Fibroblast of skin of scalp (primary cell): ENCODE results near the gene ITIH2.
"Not testable (repeated sequence)": the region's sequence is repeated elsewhere in the genome, so short reads cannot be mapped to it uniquely, and the experiment has no call there.

ENCODE experiments used
- DNase-seq: peaks from one replicate; pipeline ENCODE4 v3.0.0-alpha.2; 2013

The ITIH2 gene

DNA sequence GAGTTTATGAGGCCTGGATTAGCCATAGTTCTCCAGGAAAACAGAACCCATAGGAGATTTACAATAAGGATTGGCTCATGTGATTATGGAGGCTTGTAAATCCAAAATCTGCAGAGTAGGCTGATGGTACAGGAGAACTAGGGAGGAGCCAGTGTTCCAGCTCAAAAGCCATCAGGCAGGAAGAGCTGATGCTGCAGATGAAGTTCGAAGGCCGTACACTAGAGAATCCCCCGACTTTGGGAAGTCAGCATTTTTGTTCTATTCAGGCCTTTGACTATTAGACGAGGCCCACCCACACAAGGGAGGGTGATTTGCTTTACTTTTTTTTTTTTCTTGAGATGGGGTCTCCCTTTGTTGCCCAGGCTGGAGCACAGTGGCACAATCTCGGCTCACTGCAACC is 47.1 kb downstream of the ITIH2 start:
- no peak for DNase-seq

DNA sequence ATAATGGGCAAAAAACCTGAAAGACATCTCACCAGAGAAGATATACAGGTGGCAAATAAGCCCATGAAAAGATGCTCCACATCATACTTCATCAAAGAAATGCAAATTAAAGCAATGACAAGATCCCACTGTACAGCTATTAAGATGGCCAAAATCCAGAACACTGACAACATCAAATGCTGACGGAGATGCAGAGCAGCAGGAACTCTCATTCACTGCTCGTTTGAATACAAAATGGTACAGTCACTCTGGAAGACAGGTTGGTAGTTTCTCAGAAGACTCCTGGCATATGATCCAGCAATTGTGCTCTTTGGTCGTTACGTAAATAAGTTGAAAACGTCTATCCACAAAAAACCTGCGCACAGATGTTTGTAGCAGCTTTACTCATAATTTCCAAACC is 49.1 kb downstream of the ITIH2 start:
- DNase-seq, result no peak

DNA sequence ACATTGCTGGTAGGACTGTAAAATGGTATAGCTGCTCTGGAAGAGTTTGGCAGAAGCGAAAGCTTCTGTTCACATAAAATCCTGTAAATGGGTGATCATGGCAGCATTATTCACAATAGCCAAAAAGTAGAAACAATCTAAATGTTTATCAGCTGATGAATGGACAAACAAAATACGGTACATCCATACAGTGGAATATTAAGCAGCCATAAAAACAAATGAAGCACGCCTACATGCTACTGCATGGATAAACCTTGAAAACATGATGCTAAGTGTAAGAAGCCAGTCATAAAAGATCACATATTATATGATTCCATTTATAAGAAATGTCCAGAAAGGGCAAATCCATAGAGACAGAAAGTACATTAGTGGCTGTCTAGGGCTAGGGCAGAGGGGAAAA is 52.0 kb downstream of the ITIH2 start:
- no peak for DNase-seq

DNA sequence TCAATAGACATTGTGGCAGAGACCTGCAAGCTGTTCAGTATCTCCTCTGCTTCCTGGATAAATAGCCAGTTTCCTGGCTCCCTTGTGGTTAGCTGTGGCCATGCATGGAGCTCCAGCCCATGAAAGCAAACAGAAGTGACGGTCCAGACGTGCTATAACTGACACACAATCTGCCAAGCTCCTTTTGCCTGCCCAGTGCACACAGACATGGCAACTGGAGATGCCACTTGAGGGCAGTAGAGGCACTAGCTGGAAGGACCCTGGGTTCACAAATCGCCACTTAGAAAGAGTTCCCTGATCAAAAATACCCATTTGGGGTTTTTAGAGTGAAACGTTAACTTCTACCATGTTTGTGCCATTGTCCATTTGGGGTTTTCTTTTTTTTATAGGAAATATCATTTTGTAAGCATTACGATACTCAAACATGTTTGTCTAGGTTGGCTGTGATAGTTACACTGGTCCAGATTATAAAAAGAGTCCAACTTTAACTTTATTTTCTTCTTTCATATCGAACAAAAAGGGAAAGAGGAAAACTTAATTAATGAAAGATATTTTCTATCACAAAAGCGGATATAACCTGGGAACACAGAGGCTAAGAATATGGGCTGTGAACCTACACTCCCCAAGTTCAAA is 53.4 kb downstream of the ITIH2 start:
- DNase-seq, result peak; percentile 21

DNA sequence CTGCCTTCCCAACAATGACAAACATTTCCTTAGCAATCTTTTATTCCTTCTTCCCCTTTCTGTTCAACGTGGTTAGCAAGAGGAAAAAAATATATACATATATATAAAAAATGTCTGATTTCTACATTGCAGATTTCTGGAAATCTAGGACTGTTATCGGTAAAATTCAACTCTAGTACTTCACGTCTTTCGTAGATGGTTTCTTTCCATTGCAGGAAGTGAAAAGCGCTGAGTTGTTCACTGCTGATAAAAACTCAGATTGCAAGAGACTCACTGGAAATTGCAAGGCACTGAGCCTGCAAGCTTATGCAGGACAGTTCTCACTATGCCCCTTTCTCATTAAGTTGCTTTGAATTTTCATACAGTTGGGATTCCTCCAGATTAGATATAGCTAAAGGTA is 60.8 kb downstream of the ITIH2 start:
- no peak for DNase-seq

DNA sequence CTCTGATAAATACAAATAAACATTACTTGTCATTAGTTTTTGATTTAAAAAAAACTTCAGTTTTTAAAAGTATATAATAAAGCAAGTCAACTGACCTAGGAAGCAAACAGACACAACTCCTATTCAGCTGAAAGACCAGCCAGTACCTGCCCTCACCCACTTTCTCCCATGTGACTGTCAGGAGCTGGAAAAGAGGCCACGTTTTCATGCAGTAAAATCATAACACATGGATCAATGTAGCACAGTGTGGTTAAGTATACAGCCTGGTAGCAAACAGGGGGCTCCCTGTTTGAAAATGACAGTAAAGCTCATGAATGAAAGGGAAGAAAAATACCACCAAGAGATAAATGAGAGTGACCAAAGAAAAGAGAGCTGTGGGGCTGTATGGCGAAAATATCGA is 63.1 kb downstream of the ITIH2 start:
- no peak for DNase-seq

DNA sequence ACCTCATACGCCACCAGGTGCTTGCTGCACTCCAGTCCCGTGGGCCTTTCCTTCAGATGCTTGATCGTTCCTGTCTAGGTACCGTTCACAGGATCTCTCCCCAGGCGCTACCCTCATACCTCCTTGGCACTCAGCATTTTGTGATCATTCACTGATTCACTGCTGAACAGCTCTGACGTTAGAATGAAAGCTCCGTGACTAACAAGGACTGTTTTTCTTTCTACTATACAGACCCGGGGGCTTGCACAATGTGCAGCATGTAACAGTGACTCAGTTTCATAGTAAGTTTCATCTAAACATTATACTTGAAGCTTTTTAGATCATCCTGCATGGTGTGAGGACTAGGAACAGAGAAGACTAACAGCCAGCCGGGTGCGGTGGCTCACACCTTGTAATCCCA is 64.1 kb downstream of the ITIH2 start:
- DNase-seq, result no peak

DNA sequence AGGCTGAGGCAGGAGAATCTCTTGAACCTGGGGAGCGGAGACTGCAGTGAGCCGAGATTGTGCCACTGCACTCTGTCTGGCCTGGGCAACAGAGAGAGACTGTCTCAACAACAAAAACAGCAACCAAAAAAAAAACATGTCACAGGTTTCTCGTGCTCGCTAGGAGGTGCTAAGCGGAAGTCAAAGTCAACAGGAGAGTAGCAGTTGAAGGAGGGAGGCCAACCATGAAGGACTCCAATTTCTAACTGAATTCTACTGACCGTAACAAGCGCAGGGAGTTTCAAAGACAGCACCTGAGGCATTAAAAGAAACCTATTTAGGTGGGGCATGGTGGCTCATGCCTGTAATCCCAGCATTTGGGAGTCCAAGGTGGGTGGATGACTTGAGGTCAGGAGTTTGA is 65.3 kb downstream of the ITIH2 start:
- DNase-seq, result no peak

DNA sequence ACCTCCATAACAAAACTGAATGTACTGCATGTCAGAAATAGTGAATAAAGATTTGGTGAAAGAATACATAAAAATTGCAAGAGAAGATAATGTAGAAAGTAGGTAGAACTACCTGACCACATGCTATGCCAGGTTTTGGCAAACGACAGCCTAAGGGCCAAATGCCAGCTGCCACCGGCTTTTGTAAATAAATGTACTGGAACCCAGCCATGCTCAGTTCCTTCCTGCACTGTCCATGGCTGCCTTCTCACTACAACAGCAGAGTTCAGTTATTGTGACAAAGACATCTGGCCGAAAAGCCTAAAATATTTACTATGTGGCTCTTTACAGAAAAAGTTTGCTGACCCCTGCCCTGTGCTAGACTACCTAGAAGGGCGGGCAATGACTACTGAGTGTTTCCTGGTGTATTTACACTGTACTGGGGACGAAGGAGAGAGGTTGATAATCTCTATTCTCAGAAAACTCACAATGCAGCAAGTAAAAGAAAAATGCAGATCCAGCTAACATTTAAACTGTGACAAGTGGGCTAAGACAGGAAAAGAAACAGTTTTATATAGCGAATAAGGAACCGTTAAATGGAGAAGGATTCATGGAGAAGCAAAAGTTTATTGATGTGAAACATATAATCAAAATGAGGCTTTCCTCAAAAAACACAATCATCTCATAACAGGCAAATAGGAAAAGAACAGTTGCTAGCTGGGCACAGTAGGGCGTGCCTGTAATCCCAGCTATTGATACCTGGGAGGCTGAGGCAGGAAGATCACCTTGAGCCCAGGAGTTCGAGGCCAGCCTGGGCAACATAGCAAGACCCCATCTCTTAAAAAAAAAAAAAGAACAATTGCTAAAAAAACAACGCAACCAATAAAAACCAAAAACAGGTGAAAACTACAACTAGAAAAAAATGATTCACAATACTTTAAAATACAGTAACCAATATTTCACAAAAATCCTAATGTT is 71.0 kb downstream of the ITIH2 start:
- no peak for DNase-seq

DNA sequence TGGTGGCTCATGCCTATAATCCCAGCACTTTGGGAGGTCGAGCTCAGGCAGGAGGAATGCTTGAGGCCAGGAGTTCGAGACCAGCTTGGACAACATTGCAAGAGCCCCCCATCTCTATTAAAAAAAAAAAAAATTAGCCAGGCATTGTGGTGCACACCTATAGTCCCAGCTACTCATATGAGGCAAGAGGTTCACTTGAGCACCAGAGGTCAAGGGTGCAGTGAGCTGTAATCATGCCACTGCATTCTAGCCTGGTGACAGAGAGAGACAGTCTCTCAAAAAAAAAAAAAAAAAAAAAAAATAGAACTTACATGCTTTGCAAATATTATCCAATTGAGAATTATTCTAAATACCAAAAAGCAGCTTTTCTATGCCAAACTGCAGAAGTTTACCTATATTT is 73.7 kb downstream of the ITIH2 start:
- DNase-seq, result no peak

DNA sequence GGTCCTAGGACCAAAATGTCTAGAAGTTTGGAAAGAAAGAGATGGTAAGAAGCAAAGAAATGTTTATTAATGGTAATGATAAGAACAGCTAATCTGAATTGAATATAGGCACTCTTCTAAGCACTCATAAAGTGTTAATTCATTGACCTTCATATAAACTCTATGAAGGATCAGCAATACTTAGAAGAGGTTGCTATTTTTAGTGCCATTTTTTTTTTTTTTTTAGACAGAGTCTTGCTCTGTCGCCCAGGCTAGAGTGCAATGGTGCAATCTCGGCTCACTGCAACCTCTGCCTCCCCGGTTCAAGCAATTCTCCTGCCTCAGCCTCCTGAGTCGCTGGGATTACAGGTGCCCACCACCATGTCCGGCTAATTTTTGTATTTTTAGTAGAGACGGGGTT is 79.1 kb downstream of the ITIH2 start:
- not testable (repeated sequence) for DNase-seq

DNA sequence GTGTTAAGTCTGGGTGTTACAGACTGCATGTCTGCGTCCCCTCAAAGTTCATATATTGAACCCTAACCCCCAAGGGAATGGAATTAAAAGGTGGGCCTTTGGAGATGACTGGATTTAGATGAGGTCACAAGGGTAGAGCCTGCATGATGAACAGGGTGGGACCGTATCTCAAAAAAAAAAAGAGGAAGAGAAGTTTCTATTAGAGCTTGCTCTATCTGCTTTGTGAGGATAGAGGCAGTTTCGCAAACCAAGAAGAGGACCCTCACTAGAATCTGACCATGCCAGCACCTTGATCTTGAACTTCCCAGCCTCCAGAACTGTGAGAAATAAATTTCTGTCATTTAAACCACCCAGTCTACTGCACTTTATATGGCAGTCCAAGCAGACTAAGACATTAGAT is 83.3 kb downstream of the ITIH2 start:
- DNase-seq, result no peak

DNA sequence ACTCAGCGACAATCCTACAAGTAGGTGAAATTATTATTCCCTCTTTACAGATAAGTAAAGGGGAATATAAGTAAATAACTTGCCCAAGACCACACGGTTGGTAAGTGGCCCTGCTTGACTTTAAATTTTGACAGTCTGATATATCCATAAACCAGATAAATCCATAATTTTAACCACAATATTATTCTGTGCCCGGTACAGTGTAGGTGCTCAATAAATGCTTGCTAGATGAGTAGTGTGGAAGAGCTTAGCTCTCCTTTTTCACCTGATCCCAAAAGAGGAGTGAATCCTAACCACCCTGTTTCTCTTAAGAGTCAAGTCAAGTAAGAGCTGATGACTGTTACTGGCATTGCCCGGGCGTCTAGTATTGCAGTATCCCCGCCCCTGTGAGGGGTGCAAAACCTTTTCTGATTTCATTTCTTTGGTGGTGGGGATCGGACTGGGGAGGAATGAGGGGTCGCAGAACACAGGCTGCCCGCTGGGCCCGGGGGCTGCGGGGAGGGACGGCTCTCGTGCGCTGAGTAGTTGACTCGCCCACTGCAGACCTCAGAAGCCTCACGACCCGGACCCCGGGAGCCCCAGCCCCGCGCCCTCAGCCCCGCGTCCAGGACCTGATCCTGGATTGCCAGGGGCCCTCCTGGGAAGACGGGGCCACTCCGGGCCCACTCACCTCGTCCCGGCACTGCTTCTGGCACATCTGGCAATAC is 84.2 kb downstream of the ITIH2 start:
- no peak for DNase-seq

DNA sequence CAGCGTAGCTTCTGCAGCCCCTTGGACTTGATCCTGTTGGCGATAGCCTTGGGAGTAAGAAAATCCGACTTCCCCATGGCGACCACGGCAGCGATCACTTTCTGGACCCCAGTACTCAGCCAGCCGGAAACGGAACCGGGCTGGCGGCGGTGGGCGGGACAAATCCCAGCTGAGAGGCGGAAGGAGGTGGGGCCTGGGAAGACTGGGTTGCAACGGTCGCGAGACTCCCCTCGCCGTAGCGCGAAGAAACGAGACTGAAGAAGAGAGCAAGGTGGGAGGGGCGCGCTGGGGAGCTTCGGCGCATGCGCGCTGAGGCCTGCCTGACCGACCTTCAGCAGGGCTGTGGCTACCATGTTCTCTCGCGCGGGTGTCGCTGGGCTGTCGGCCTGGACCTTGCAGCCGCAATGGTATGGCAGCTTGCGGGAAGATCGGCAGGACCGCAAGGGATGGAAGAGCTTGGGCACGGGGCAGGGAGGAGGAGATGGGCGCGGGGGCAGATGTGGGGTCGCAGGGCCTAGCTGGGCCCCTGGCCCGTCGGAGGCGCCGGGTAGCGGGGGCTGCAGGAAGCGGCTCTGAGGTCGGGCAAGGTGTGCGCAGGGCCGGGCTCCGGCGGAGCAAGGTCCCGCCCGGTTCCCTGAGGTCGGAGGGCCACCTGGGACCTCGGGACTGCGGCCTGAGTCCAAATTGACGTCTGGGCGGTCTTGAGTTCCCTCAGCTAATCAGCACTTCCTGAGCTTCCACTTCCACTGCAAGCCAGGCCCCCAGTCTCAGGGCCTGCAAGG is 84.9 kb downstream of the ITIH2 start, which contains the start of the genes ATP5F1C and KIN:
Gene ATP5F1C (plus strand): TSS at position 321 of the 782 bp plus-strand sequence. CDS start 31 bp downstream, at position 352.
Gene KIN (minus strand): TSS at position 137 of the 782 bp plus-strand sequence. CDS start 60 bp downstream, at position 77.
- DNase-seq, result peak; percentile 96

DNA sequence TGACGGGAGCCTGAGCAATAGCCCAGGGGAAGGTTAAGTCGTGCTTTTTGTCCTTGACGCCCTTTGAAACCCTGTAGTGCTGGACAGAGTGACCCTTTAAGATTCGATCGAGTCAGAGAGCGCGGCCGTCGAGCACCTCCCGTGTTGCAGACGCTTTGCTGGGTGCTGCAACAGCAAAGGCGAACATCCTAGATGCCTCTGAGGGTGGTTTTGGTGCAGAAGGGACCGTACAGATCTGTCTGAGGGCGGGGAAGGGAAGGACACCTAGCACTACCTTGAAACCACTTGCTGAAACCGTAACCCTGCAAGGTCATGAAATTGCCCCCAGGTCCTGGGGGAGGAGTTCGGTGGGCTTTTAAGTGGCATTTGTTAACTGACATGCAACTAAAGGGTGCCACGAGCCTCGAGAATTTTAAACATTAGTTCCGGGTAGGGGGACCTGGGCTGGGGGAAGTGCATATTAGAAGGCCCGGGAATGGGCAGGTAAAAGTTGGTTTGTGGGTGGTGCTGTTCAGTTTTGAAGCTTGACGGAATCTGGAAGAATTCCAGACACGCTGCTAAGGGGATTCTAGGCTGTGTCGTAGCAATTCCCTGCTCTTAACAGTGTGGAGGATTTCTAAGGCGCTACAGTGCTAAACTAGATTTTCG is 85.6 kb downstream of the ITIH2 start:
- peak; percentile 24 for DNase-seq

DNA sequence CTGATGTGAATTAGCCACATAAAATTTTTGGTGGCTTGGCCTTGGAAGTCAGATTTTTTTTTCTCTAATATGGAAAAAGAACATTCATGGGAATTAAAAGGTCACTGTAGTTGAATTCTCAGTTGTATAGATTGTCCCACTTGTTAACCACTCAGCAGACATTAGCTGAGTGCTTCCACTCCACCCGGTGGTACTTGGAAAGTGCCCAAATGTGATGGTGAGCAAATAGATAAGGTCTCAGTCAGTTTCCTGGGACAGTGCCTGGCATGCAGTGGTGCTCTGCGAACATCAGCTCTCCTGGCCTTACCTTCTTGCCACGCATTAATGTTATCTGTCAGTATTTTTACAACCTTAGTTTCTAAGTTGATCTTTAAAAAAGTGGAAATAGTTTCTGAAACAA is 86.3 kb downstream of the ITIH2 start:
- peak; percentile 27 for DNase-seq

DNA sequence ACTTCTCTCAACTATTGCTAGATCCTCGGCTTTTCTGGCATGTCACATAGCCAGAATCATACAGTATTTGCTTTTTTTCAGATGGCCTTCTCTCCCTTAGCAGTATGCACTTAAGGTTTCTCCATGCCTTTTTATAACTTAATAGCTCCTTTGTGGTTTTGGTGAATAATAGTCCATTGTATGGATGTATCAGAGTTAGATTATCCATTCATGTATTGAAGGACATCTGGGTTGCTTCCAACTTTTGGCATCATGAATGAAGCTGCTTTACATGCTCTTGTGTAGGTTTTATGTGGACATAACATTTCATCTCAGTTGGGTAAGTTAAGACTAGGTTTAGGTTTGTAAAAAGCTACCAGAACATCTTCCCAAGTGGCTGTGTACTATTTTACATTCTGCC is 89.4 kb downstream of the ITIH2 start:
- no peak for DNase-seq

DNA sequence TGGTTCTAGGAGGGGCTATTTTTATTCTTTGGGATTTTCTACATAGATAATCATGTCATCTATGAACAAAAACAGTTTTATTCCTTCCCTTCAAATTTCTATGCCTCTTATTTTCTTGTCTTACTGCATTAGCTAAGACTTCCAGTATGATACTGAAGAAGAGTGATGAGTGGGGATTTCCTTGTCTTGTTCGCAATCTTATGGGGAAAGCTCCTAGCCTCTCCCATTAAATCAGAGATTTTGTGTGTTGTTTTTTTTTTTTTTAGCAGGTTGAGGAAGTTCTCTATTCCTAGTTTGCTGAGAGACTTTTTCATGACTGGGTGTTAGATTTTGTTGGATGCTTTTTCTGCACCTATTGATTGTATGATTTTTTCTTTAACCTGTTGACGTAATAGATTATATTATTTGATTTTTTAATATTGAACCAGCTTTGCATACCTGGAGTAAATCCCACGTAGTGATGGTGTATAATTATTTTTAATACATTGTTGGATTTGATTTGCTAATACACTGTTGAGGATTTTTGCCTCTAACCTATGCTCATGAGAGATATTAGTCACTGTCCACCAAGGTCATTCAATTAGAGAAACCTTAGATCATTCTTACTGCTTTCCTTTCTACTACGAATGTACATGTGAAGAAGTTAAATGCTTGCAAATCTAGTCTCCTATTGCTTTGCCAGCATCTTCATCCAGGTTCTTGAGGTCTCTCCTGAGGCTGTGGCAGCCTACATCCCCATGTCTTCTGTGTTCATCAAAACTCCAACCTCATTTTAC is 91.3 kb downstream of the ITIH2 start:
- no peak for DNase-seq

DNA sequence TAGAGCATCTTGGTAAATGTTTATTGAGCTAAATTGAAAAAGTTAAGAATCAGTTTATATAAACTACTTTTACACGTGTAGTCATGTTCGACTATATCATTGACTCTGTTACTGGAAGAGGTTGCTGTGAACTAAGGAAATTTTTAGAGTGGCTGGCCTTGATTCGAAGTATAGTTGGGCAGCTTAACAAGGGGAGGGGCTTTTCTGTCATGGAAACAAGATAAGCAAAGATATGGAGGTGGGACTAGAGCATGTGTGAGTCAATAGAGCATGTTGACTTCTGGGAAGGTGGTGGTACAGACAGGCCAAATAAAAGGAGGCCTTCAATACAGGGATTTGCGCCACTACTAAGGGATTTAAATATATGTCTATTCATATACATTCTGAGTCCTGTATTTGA is 92.5 kb downstream of the ITIH2 start:
- DNase-seq, result no peak

DNA sequence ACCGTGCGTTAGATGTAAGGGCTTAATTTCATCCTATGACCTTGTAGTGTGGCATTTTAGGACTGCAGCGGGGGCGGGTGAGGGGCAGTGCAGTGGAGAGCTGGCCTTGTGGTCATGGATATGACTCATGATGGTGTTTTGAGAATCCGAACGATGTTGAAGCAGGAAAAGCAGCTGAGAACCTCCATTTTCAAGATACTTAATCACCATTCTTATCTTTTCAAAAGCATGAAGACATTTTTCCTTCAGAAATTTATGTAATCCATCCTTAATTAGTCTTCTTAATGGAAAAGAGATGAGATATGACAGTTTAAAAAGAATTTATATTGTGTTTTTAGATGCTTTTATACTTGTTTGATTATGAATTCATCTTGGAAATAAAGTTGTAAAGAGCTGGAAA is 94.5 kb downstream of the ITIH2 start:
- peak; percentile 90 for DNase-seq
